HG03439 (cell line): ENCODE results near the gene PDE10A.

ENCODE experiments used
- ATAC-seq: cut with Tn5 transposase; IDR thresholded peaks from one replicate; pipeline ENCODE4 v1.9.1; 2021; ENCODE audit warnings: mild to moderate bottlenecking, moderate library complexity; ENCODE audit not compliant: unreplicated experiment

PDE10A gene

GRCh38 chr6:165426892-165427291 lies 236.1 kb downstream of the PDE10A start:
- ATAC-seq = no peak

GRCh38 chr6:165422192-165422591 lies 240.8 kb downstream of the PDE10A start:
- no peak for ATAC-seq

GRCh38 chr6:165417278-165417865 lies 245.7 kb downstream of the PDE10A start:
- ATAC-seq = no peak

- ATAC-seq = no peak
Observed at GRCh38 chr6:165404697-165405096, 258.3 kb downstream of the PDE10A start.

- ATAC-seq = no peak
Observed at GRCh38 chr6:165404296-165404695, 258.7 kb downstream of the PDE10A start.

- ATAC-seq = no peak
Observed at GRCh38 chr6:165403006-165403595, 259.9 kb downstream of the PDE10A start.

GRCh38 chr6:165401092-165401491 lies 261.9 kb downstream of the PDE10A start:
- no peak for ATAC-seq

- ATAC-seq = no peak
Observed at GRCh38 chr6:165390475-165390874, 272.6 kb downstream of the PDE10A start.

- no peak for ATAC-seq
Observed at GRCh38 chr6:165389534-165389933, 273.5 kb downstream of the PDE10A start.

GRCh38 chr6:165383323-165383722 lies 279.7 kb downstream of the PDE10A start:
- ATAC-seq = no peak

GRCh38 chr6:165376100-165376499 lies 286.9 kb downstream of the PDE10A start:
- no peak for ATAC-seq

GRCh38 chr6:165365371-165365770 lies 297.7 kb downstream of the PDE10A start:
- no peak for ATAC-seq

- ATAC-seq = no peak
Observed at GRCh38 chr6:165345700-165346099, 317.3 kb downstream of the PDE10A start.

- ATAC-seq = no peak
Observed at GRCh38 chr6:165340532-165340931, 322.5 kb downstream of the PDE10A start.

GRCh38 chr6:165325609-165326008 lies 337.4 kb downstream of the PDE10A start:
- no peak for ATAC-seq

- ATAC-seq = no peak
Observed at GRCh38 chr6:165321555-165322145, 341.4 kb downstream of the PDE10A start.

- ATAC-seq = no peak
Observed at GRCh38 chr6:165321150-165321549, 341.9 kb downstream of the PDE10A start.

GRCh38 chr6:165317723-165318122 lies 345.3 kb downstream of the PDE10A start:
- ATAC-seq = no peak

- no peak for ATAC-seq
Observed at GRCh38 chr6:165308926-165309731, 353.9 kb downstream of the PDE10A start, which contains the start of gene C6orf118. C6orf118 (minus strand) TSS chr6:165309605; CDS start chr6:165309586, 19 bp downstream.

GRCh38 chr6:165306955-165307354 lies 356.1 kb downstream of the PDE10A start:
- no peak for ATAC-seq

- no peak for ATAC-seq
Observed at GRCh38 chr6:165301372-165302246, 361.4 kb downstream of the PDE10A start.
